Middle frontal gyrus (tissue), 1 donor: ENCODE measurements around the gene RPRD1A.
"Not testable (repeated sequence)": the region's sequence is repeated elsewhere in the genome, so short reads cannot be mapped to it uniquely, and the experiment has no call there.

Experiments used
- DNase-seq: peaks from one replicate; pipeline ENCODE4 v3.0.0-alpha.2; 2015; ENCODE audit warnings: low spot score; ENCODE audit errors: extremely low spot score

Gene RPRD1A

GRCh38 chr18:36067055-36067957 is at the start of gene RPRD1A:
Gene RPRD1A, minus strand, starts transcription at chr18:36067559. Its CDS starts 155 bp downstream, at chr18:36067404.
- DNase-seq = peak; percentile 84

GRCh38 chr18:36116771-36117170 is 49.4 kb upstream of the RPRD1A start:
- not testable (repeated sequence) for DNase-seq

GRCh38 chr18:36114738-36115137 is 47.4 kb upstream of the RPRD1A start:
- no peak for DNase-seq

- no peak for DNase-seq
Measured at GRCh38 chr18:36114251-36114650, 46.9 kb upstream of the RPRD1A start.

- DNase-seq = no peak
Measured at GRCh38 chr18:36112302-36112701, 44.9 kb upstream of the RPRD1A start.

GRCh38 chr18:36109737-36110136 is 42.4 kb upstream of the RPRD1A start:
- no peak for DNase-seq

GRCh38 chr18:36108601-36109000 is 41.2 kb upstream of the RPRD1A start:
- DNase-seq = no peak

- DNase-seq = no peak
Measured at GRCh38 chr18:36108196-36108595, 40.8 kb upstream of the RPRD1A start.

- DNase-seq = no peak
Measured at GRCh38 chr18:36107477-36107876, 40.1 kb upstream of the RPRD1A start.

GRCh38 chr18:36104749-36105148 is 37.4 kb upstream of the RPRD1A start:
- no peak for DNase-seq

- no peak for DNase-seq
Measured at GRCh38 chr18:36101943-36102342, 34.6 kb upstream of the RPRD1A start.

- DNase-seq = no peak
Measured at GRCh38 chr18:36099311-36099710, 32.0 kb upstream of the RPRD1A start.

GRCh38 chr18:36096955-36097354 is 29.6 kb upstream of the RPRD1A start:
- DNase-seq = no peak

GRCh38 chr18:36095936-36096519 is 28.7 kb upstream of the RPRD1A start:
- no peak for DNase-seq

GRCh38 chr18:36094431-36094830 is 27.1 kb upstream of the RPRD1A start:
- DNase-seq = no peak

- not testable (repeated sequence) for DNase-seq
Measured at GRCh38 chr18:36092116-36092515, 24.8 kb upstream of the RPRD1A start.

GRCh38 chr18:36089001-36089400 is 21.6 kb upstream of the RPRD1A start:
- DNase-seq = no peak

- no peak for DNase-seq
Measured at GRCh38 chr18:36088256-36088655, 20.9 kb upstream of the RPRD1A start.

GRCh38 chr18:36086186-36086585 is 18.8 kb upstream of the RPRD1A start:
- no peak for DNase-seq

- no peak for DNase-seq
Measured at GRCh38 chr18:36085195-36085594, 17.8 kb upstream of the RPRD1A start.

GRCh38 chr18:36083729-36084128 is 16.4 kb upstream of the RPRD1A start:
- no peak for DNase-seq

GRCh38 chr18:36081118-36081517 is 13.8 kb upstream of the RPRD1A start:
- DNase-seq = not testable (repeated sequence)
